GM12878 (cell line): ENCODE measurements around the gene TIGD2. TPM values are rescaled to one million over a fixed set of nuclear protein-coding genes. Genes with fewer than 3 reads are reported as not detected.

ENCODE experiments used
- ATAC-seq: fragments of 200-7000 bp; cut with Tn5 transposase; 3 replicates; pipeline ENCODE4 v1.9.1; 2020; ENCODE audit warnings: mild to moderate bottlenecking, moderate library complexity
- BruUV-seq: library from RNA; stranded (reverse); fragments of 400-500 nt; replicated peaks from 2 replicates; lab custom pipeline; 2021; lab: Mats Ljungman, UMichigan
- CTCF ChIA-PET: fragments of 300-600 bp; sonication (Branson Sonifier 250); formaldehyde crosslinking; extraction: SDS; loops from one replicate; lab custom pipeline; 2021; ENCODE audit warnings: inconsistent platforms; lab: Yijun Ruan, JAX
- POLR2A ChIA-PET: fragments of 350-600 bp; formaldehyde crosslinking; extraction: SDS; loops from one replicate; lab custom pipeline; 2021; ENCODE audit warnings: inconsistent platforms; lab: Charles Lee
- RAD21 ChIA-PET: fragments of 300-600 bp; sonication (Branson Sonifier 250); formaldehyde crosslinking; loops from one replicate; lab custom pipeline; 2023; ENCODE audit warnings: antibody characterized with exemption; ENCODE audit not compliant: unreplicated experiment; lab: Charles Lee
- SMC1A ChIA-PET: fragments of 300-600 bp; sonication (Branson Sonifier 250); formaldehyde crosslinking; loops from one replicate; lab custom pipeline; 2023; ENCODE audit not compliant: unreplicated experiment, uncharacterized antibody; lab: Charles Lee
- DNase-seq: peaks from one replicate; pipeline ENCODE4 v3.0.0-alpha.2; 2011; ENCODE audit warnings: low read depth, low spot score
- FAIRE-seq: peaks from 3 replicates; lab custom pipeline; 2011; peaks lifted over from hg19 to GRCh38; lab: Jason Lieb, UNC
- H2AFZ ChIP-seq: 2 replicates; pipeline ENCODE4 v1.6.0; 2011; ENCODE audit warnings: low read depth, low read length, control low read depth; ENCODE audit not compliant: control insufficient read depth
- H3K27ac ChIP-seq: 2 replicates; pipeline ENCODE4 v1.5.1; 2011; ENCODE audit warnings: control low read depth; ENCODE audit not compliant: control insufficient read depth, insufficient read depth
- H3K27me3 ChIP-seq, 2 experiments: replicated peaks in 1 of 2; 2 replicates each; pipeline versions ENCODE4 v1.6.0 to v1.6.1; 2011; ENCODE audit warnings: low read length in 1 of 2; ENCODE audit not compliant: control insufficient read depth in 2 of 2, insufficient read depth in 2 of 2
- H3K36me3 ChIP-seq, 2 experiments: 2 replicates each; pipeline ENCODE4 v1.5.1; 2011; ENCODE audit warnings: low read length in 1 of 2; ENCODE audit not compliant: control insufficient read depth in 2 of 2, insufficient read depth in 2 of 2
- H3K4me1 ChIP-seq: 2 replicates; pipeline ENCODE4 v1.6.1; 2011; ENCODE audit warnings: mild to moderate bottlenecking, low read length, moderate library complexity, mixed read lengths; ENCODE audit not compliant: control insufficient read depth, insufficient read depth
- H3K4me2 ChIP-seq: 2 replicates; pipeline ENCODE4 v1.6.0; 2011; ENCODE audit warnings: control low read depth; ENCODE audit not compliant: control insufficient read depth, insufficient read depth
- H3K4me3 ChIP-seq: fragments of 200-600 bp; sonication (generic); 2 replicates; pipeline ENCODE4 v1.5.1; 2016
- H3K79me2 ChIP-seq: 2 replicates; pipeline ENCODE4 v1.6.0; 2011; ENCODE audit warnings: low read length; ENCODE audit not compliant: control insufficient read depth, insufficient read depth
- H3K9ac ChIP-seq: 2 replicates; pipeline ENCODE4 v1.8.0; 2011; ENCODE audit warnings: low read length, control low read depth, mixed read lengths; ENCODE audit not compliant: control insufficient read depth, insufficient read depth
- H3K9me3 ChIP-seq: replicated peaks from 3 replicates; pipeline ENCODE4 v1.5.1; 2011; ENCODE audit warnings: mild to moderate bottlenecking, low read length; ENCODE audit not compliant: control insufficient read depth, insufficient read depth
- H4K20me1 ChIP-seq: 2 replicates; pipeline ENCODE4 v1.6.0; 2011; ENCODE audit not compliant: control insufficient read depth, insufficient read depth
- BCL3 ChIP-seq: IDR thresholded peaks from 2 replicates; pipeline ENCODE4 v1.6.1; 2011; ENCODE audit warnings: borderline replicate concordance, low read depth, mild to moderate bottlenecking, moderate library complexity, low read length; ENCODE audit not compliant: insufficient read depth, poor library complexity, severe bottlenecking
- CHD1 ChIP-seq: IDR thresholded peaks from 2 replicates; pipeline ENCODE4 v1.6.1; 2012; ENCODE audit warnings: low read depth, low read length, improper control_type of control experiment
- EED ChIP-seq: sonication (generic); IDR thresholded peaks from 2 replicates; pipeline ENCODE4 v1.6.1; 2016; ENCODE audit warnings: antibody characterized with exemption, low read depth
- FOS ChIP-seq: IDR thresholded peaks from 3 replicates; pipeline ENCODE4 v1.6.1; 2011; ENCODE audit warnings: borderline replicate concordance; ENCODE audit not compliant: insufficient read length; ENCODE audit errors: extremely low read depth
- JUND ChIP-seq: IDR thresholded peaks from 2 replicates; pipeline ENCODE4 v1.6.1; 2012; ENCODE audit warnings: low read depth, mild to moderate bottlenecking, low read length, improper control_type of control experiment, moderate library complexity
- KAT2A ChIP-seq: conservative IDR thresholded peaks from 2 replicates; pipeline ENCODE4 v1.6.1; 2011; ENCODE audit warnings: low read depth, low read length; ENCODE audit not compliant: control insufficient read depth
- KDM1A ChIP-seq: fragments of 200-600 bp; sonication (generic); IDR thresholded peaks from 2 replicates; pipeline ENCODE4 v1.6.1; 2016; ENCODE audit warnings: borderline replicate concordance
- MAX ChIP-seq: IDR thresholded peaks from 2 replicates; pipeline ENCODE4 v1.6.1; 2012; ENCODE audit warnings: low read depth, low read length, improper control_type of control experiment
- MEF2A ChIP-seq: IDR thresholded peaks from 2 replicates; pipeline ENCODE4 v1.6.1; 2011; ENCODE audit warnings: low read depth, mild to moderate bottlenecking, low read length, moderate library complexity; ENCODE audit not compliant: insufficient read depth
- SPI1 ChIP-seq: IDR thresholded peaks from 2 replicates; pipeline ENCODE4 v1.6.1; 2011; ENCODE audit warnings: low read depth, mild to moderate bottlenecking, low read length, moderate library complexity, borderline replicate concordance; ENCODE audit not compliant: insufficient read depth
- SREBF1 ChIP-seq: IDR thresholded peaks from 2 replicates; pipeline ENCODE4 v1.6.1; 2012; ENCODE audit warnings: mild to moderate bottlenecking, low read length
- SUZ12 ChIP-seq: fragments of 200-600 bp; sonication (generic); IDR thresholded peaks from one replicate; pipeline ENCODE4 v1.6.1; 2018; ENCODE audit warnings: antibody characterized with exemption, mild to moderate bottlenecking; ENCODE audit not compliant: unreplicated experiment
- ZNF274 ChIP-seq: IDR thresholded peaks from one replicate; pipeline ENCODE4 v1.8.0; 2011; ENCODE audit not compliant: insufficient read length, insufficient read depth
- WGBS: methylation state at CpG from one replicate; pipeline ENCODE4 v1.1.6; 2016; ENCODE audit warnings: low lambda C conversion rate; ENCODE audit not compliant: insufficient replicate concordance, insufficient coverage; ENCODE audit errors: missing lambda C conversion rate; 5-methylcytosine and 5-hydroxymethylcytosine counted together
- in situ Hi-C: fragments of 300-500 bp; cut with MboI; formaldehyde crosslinking; loops from 9 replicates; pipeline ENCODE4 v1.14.3; 2018; ENCODE audit warnings: mixed read lengths
- intact Hi-C: fragments of 100-400 bp; cut with micrococcal nuclease; formaldehyde crosslinking; loops from one replicate; pipeline ENCODE4 v1.14.2; 2022; ENCODE audit not compliant: unreplicated experiment
- polyA plus RNA-seq, 11 experiments: library from polyadenylated mRNA; depleted of rRNA in 4 of 11; unstranded in 6 of 11; stranded (reverse) in 5 of 11; fragments of >200 nt; fragmentation: Nextera tagmentation in 4 of 11; fragmentation: Illumina TruSeq in 1 of 11; extraction: Ambion mirVana in 4 of 11; extraction: Trizol in 1 of 11; gene quantifications; 1 replicate in 1 of 11; 2 replicates in 10 of 11; pipeline versions ENCODE4 v1.2.1 to v1.2.3, GENCODE V29; 2011 to 2016; ENCODE audit warnings: inconsistent platforms in 2 of 11, missing spikeins in 2 of 11, low read depth in 1 of 11
- total RNA-seq, 4 experiments: library from RNA; depleted of rRNA in 3 of 4; stranded (reverse); fragments of >200 nt in 3 of 4; fragmentation: Illumina TruSeq in 1 of 4; extraction: Trizol in 1 of 4; gene quantifications; 2 replicates each; pipeline versions ENCODE4 v1.2.1 to v1.2.3, GENCODE V29; 2013 to 2021
- TF ChIP-seq, protein P1 (sequence below): IDR thresholded peaks from 2 replicates; pipeline ENCODE4 v1.6.1; 2012; ENCODE audit warnings: low read depth, low read length, improper control_type of control experiment
- TF ChIP-seq, protein P2 (sequence below): fragments of 450-650 bp; IDR thresholded peaks from 2 replicates; pipeline ENCODE4 v1.6.1; 2018; ENCODE audit warnings: mild to moderate bottlenecking, low read depth, moderate library complexity; ENCODE audit not compliant: partially characterized antibody
- TF ChIP-seq, protein P3 (sequence below): fragments of 450-650 bp; IDR thresholded peaks from 2 replicates; pipeline ENCODE4 v1.6.1; 2016; ENCODE audit warnings: mild to moderate bottlenecking

The TIGD2 gene
- total and polyA plus RNA-seq, 10 of the 15 experiments (the other 5 are each of a cell fraction or from before 2014, with no cell fraction given): 2.4 to 8.4 (median 5.0) TPM

DNA sequence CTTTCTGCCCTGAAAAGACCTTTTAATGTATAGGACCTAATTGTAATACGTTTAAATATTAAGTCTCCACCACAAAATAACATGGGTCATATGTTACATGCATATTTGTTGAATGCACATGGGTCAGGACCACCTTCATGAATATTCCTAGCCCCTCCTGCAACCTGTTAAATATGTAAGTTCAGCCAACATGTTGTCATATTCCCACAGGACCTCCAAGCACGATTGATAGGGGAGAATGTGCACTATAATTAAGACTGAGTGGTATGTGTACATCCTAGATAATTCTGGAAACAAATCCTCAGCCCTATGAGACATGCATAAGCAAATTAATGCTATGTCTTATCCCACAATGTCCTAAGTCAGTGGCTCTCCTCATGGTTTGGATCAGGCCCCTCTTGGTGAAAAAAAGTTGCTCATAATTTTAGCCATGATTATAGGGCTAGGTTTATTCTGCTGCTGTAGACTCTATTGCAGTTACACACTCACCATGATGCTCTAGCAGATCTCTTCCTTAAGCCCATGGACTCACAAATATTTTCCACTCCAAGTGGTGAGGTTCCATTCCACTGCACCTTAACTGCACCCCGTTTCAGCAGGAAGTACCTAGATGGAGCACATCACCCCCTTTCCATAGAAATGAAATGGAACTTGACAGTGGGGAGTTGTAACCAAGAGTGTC lies 10.2 kb downstream of the TIGD2 start:
- H3K79me2 ChIP-seq: no peaks in the 10 kb centered on the region
- POLR2A ChIA-PET: interaction anchor here (0.6 kb wide), 1 partner anchor 79 kb away, joined by 5 read pairs; no protein-coding TSS in a partner anchor
- no peak overlapping the region for H3K4me2 ChIP-seq
- no peak for FAIRE-seq
- H3K4me1 ChIP-seq: no peaks in the 10 kb centered on the region
- H3K27ac ChIP-seq: no peak overlapping the region
- WGBS: 31% methylated on average over 3 of the region's 3 CpGs
- intact Hi-C loops (no loop called here), in situ Hi-C loops (no loop called here)
- no peak for ATAC-seq
- RAD21 ChIA-PET: no interaction called here
- no peaks in the 10 kb centered on the region for H3K27me3 ChIP-seq
- H3K36me3 ChIP-seq: no peaks in the 10 kb centered on the region
- H3K9ac ChIP-seq: no peak overlapping the region
- SMC1A ChIA-PET: interaction anchor here (0.7 to 1.5 kb wide), 2 partner anchors 10 to 50 kb away, joined by 3 to 7 read pairs; no protein-coding TSS in a partner anchor
- CTCF ChIA-PET: interaction anchor here (0.6 kb wide), 1 partner anchor 10 kb away, joined by 4 read pairs; no protein-coding TSS in a partner anchor
- DNase-seq: no peak
- H2AFZ ChIP-seq: no peak overlapping the region
- no peaks in the 10 kb centered on the region for H3K9me3 ChIP-seq
- no peak overlapping the region for H3K4me3 ChIP-seq
- BruUV-seq: no TSS peak
- H4K20me1 ChIP-seq: no peaks in the 10 kb centered on the region
- TF ChIP-seq SPI1: no peak
- no peak for TF ChIP-seq EED
- no peak for TF ChIP-seq SREBF1
- no peak for TF ChIP-seq ZNF274
- TF ChIP-seq MEF2A: no peak
- no peak for TF ChIP-seq FOS
- no peak for TF ChIP-seq MAX
- no peak for TF ChIP-seq CHD1
- no peak for TF ChIP-seq KAT2A
- no peak for TF ChIP-seq SUZ12
- TF ChIP-seq, protein P1, sequence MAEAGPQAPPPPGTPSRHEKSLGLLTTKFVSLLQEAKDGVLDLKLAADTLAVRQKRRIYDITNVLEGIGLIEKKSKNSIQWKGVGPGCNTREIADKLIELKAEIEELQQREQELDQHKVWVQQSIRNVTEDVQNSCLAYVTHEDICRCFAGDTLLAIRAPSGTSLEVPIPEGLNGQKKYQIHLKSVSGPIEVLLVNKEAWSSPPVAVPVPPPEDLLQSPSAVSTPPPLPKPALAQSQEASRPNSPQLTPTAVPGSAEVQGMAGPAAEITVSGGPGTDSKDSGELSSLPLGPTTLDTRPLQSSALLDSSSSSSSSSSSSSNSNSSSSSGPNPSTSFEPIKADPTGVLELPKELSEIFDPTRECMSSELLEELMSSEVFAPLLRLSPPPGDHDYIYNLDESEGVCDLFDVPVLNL: no peak
- TF ChIP-seq, protein P2, sequence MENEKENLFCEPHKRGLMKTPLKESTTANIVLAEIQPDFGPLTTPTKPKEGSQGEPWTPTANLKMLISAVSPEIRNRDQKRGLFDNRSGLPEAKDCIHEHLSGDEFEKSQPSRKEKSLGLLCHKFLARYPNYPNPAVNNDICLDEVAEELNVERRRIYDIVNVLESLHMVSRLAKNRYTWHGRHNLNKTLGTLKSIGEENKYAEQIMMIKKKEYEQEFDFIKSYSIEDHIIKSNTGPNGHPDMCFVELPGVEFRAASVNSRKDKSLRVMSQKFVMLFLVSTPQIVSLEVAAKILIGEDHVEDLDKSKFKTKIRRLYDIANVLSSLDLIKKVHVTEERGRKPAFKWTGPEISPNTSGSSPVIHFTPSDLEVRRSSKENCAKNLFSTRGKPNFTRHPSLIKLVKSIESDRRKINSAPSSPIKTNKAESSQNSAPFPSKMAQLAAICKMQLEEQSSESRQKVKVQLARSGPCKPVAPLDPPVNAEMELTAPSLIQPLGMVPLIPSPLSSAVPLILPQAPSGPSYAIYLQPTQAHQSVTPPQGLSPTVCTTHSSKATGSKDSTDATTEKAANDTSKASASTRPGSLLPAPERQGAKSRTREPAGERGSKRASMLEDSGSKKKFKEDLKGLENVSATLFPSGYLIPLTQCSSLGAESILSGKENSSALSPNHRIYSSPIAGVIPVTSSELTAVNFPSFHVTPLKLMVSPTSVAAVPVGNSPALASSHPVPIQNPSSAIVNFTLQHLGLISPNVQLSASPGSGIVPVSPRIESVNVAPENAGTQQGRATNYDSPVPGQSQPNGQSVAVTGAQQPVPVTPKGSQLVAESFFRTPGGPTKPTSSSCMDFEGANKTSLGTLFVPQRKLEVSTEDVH: no peak
- no peak for TF ChIP-seq KDM1A
- no peak for TF ChIP-seq BCL3
- TF ChIP-seq, protein P3, sequence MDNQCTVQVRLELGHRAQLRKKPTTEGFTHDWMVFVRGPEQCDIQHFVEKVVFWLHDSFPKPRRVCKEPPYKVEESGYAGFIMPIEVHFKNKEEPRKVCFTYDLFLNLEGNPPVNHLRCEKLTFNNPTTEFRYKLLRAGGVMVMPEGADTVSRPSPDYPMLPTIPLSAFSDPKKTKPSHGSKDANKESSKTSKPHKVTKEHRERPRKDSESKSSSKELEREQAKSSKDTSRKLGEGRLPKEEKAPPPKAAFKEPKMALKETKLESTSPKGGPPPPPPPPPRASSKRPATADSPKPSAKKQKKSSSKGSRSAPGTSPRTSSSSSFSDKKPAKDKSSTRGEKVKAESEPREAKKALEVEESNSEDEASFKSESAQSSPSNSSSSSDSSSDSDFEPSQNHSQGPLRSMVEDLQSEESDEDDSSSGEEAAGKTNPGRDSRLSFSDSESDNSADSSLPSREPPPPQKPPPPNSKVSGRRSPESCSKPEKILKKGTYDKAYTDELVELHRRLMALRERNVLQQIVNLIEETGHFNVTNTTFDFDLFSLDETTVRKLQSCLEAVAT: no peak
- TF ChIP-seq JUND: no peak
